Measurements from ENCODE around the gene ZNF277. TPM values are rescaled to one million over a fixed set of nuclear protein-coding genes. Genes with fewer than 3 reads are reported as not detected.

ZNF277 gene
- total and polyA plus RNA-seq, 2 donors (not counting 3 experiments of a cell fraction or from before 2014, with no cell fraction given), result 7.8 to 22.6 TPM

- no peaks in the 10 kb centered on the region for H3K27me3 ChIP-seq (ENCODE audit: control insufficient read depth in 2 of 2, insufficient read depth in 2 of 2, low read length in 2 of 2)
- DNase-seq (ENCODE audit: low read depth, low spot score) (peak; percentile 79), FAIRE-seq (peak; percentile 79)
- ChIA-PET CTCF (interaction anchor here (0.7 to 1.8 kb wide), 2 partner anchors 15 to 17 kb away, joined by 3 to 5 read pairs; no protein-coding TSS in a partner anchor), POLR2A (interaction anchor here (1.0 kb wide), 1 partner anchor 8 kb away, joined by 4 read pairs; no protein-coding TSS in a partner anchor)
- no peak overlapping the region for H2AFZ ChIP-seq (ENCODE audit: low read depth, low read length)
- peak overlapping the region; percentile 70 for H3K27ac ChIP-seq (ENCODE audit: insufficient read depth, low read depth, low read length)
- dilution Hi-C loops (cut with MboI; ENCODE audit: extremely low pct_ligation_motif_present, low sequenced_read_pairs) (no loop called here), intact Hi-C loops (cut with micrococcal nuclease) (no loop called here)
- peaks cover 100% of the 10 kb centered on the region for H3K79me2 ChIP-seq (ENCODE audit: control insufficient read depth, insufficient read depth, low read length)
- no peaks in the 10 kb centered on the region for H3K9me3 ChIP-seq (replicated peaks; ENCODE audit: control insufficient read depth, insufficient read depth, low read length)
- no peaks in the 10 kb centered on the region for H3K9me1 ChIP-seq (replicated peaks; ENCODE audit: control insufficient read depth, extremely low read depth, insufficient read depth, low read length)
- H3K36me3 ChIP-seq (ENCODE audit: control insufficient read depth in 2 of 2, extremely low read depth in 1 of 2, insufficient read depth in 2 of 2, low read length in 2 of 2), result no peaks in the 10 kb centered on the region
- BruUV-seq (replicated peaks), result TSS peak; percentile 68
- H3K9ac ChIP-seq (replicated peaks; ENCODE audit: extremely low read depth, insufficient read depth, low read length), result peak overlapping the region; percentile 16
- peaks cover 76% of the 10 kb centered on the region for H3K4me1 ChIP-seq (ENCODE audit: control insufficient read depth, extremely low read depth, insufficient read depth, low read length)
- peak overlapping the region; percentile 19 for H3K4me2 ChIP-seq (ENCODE audit: insufficient read depth, low read length)
- no peak for TF ChIP-seq MYC (IDR thresholded peaks at IDR 0.05; ENCODE audit: low read depth, low read length)
- peak; percentile 61 for TF ChIP-seq POLR2A (IDR thresholded peaks at IDR 0.05; ENCODE audit: low read depth, low read length)
- no peak for TF ChIP-seq GATA2 (IDR thresholded peaks at IDR 0.05; ENCODE audit: insufficient read depth, insufficient read length, low read depth, low read length)
- peak; percentile 57 for TF ChIP-seq FOS (IDR thresholded peaks at IDR 0.05; ENCODE audit: borderline replicate concordance, insufficient read depth, low read length)
- no peak for TF ChIP-seq EZH2 (IDR thresholded peaks at IDR 0.05; ENCODE audit: borderline replicate concordance, low read depth, low read length, severe bottlenecking)
- no peak for TF ChIP-seq POLR2AphosphoS5 (IDR thresholded peaks at IDR 0.05; ENCODE audit: insufficient read depth, low read depth, low read length)
- peak; percentile 55 for TF ChIP-seq JUN (IDR thresholded peaks at IDR 0.05; ENCODE audit: borderline replicate concordance, insufficient read depth, insufficient read length, low read depth)
- no peak for TF ChIP-seq MAX (IDR thresholded peaks at IDR 0.05; ENCODE audit: insufficient read depth, insufficient read length)
- no peaks in the 10 kb centered on the region for H4K20me1 ChIP-seq (replicated peaks; ENCODE audit: control insufficient read depth, extremely low read depth, insufficient read depth, low read length)
- H3K4me3 ChIP-seq (replicated peaks in 1 of 3; ENCODE audit: insufficient read depth in 1 of 3, low read depth in 1 of 3, low read length in 3 of 3), result no peak overlapping the region
These were observed 21.3 kb upstream of the ZNF277 start for GRCh38 chr7:112185005-112185834.

All from endothelial cell of umbilical vein (primary cell).